ENCODE measurements around the gene EPHA6.
"Not testable (repeated sequence)": the region's sequence is repeated elsewhere in the genome, so short reads cannot be mapped to it uniquely, and the experiment has no call there.

Gene EPHA6

DNA sequence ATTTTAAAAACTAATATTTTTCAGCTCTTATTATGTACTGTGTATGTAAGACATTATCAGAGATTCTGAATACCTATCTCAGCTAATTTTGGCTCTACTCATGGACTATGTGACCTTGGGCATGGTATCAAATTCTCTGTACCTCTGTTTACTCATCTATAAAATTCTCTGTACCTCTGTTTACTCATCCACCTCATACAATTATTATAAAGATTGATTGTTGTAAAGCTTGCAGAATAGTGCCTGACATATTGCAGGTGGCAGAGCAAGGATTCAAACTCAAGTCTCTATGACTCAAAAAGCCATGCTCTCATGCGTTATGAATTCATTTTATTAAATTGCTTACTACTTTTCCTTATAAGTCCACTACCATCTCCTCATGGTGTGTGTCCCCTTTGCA is 798.2 kb downstream of the EPHA6 start:
- DNase-seq (ENCODE audit: low read depth, low spot score), result no peak

DNA sequence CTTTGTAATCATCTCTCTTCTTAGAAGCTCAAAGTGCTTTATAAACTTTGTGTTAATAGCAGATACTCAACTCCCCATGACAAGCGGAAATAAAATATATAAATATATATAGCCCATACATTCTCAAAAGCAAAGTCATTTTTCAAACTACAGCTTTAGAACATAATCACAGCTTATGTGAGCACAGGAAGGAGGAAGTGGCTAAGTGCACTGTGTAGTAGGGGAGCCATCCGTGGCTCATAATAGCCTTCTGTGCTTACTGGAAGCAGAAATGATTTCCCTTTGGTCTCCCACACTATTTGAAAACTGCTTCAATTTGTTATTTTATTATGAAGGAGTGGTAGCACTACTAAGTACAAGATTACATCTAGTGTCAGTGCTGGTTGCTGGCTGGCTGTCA is 798.7 kb downstream of the EPHA6 start:
- no peak for DNase-seq (ENCODE audit: low read depth, low spot score)

DNA sequence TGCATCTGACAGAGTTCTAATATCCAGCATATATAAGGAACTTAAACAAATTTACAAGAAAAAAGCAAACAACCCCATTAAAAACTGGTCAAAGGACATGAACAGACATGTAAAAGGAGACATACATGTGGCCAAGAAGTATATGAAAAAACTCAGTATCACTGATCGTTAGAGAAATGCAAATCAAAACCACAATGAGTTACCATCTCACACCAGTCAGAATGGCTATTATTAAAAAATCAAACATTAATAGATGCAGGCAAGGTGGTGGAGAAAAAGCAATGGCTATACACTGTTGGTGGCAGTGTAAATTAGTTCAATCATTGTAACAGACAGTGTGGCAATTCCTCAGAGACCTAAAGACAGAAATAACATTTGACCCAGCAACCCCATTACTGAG is 806.1 kb downstream of the EPHA6 start:
- not testable (repeated sequence) for DNase-seq (ENCODE audit: low read depth, low spot score)

DNA sequence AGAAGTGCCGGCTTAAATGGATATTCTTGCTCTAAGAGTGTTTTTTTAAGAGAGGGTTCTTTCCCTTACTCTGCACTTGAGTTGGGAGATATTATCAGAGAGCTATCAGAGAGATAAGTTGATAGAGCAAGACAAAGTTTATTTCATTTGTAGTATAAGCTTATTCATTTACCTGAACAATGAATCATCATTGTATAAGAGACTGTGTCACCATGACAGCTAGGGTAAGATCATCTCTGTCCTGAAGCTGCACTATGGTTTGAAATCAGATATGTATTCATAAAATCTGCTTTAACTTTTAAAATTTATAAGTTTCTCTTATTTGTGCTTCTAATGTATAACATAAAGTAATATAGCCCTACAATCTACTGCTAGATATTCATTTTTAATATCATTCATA is 822.1 kb downstream of the EPHA6 start:
- no peak for DNase-seq (ENCODE audit: low read depth, low spot score)

- no peak for DNase-seq (ENCODE audit: low read depth, low spot score)
These were observed 832.5 kb downstream of the EPHA6 start for GRCh38 chr3:97646932-97647331.

- no peak for DNase-seq (ENCODE audit: low read depth, low spot score)
These were observed 833.1 kb downstream of the EPHA6 start for GRCh38 chr3:97647441-97647982.

DNA sequence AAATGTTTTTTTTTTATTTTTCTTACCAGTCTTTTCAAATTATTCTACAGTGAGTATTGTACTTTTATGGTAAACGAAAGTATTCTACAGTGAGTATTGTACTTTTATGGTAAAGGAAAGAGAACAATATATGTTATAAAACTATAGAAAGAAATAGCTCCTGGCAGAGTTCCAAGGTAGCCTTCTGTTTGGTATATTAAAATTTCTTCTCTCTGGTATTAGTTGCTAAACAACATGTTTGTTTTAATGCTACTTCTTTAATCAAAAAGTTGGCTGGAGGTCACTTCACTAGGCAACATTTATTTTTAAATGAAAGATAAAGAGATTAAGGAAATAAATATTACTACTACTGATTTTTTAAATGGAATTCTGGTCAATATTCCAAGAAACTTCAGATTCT is 841.6 kb downstream of the EPHA6 start:
- no peak for DNase-seq (ENCODE audit: low read depth, low spot score)

- DNase-seq (ENCODE audit: low read depth, low spot score), result no peak
These were observed 842.2 kb downstream of the EPHA6 start for GRCh38 chr3:97656638-97657037.

DNA sequence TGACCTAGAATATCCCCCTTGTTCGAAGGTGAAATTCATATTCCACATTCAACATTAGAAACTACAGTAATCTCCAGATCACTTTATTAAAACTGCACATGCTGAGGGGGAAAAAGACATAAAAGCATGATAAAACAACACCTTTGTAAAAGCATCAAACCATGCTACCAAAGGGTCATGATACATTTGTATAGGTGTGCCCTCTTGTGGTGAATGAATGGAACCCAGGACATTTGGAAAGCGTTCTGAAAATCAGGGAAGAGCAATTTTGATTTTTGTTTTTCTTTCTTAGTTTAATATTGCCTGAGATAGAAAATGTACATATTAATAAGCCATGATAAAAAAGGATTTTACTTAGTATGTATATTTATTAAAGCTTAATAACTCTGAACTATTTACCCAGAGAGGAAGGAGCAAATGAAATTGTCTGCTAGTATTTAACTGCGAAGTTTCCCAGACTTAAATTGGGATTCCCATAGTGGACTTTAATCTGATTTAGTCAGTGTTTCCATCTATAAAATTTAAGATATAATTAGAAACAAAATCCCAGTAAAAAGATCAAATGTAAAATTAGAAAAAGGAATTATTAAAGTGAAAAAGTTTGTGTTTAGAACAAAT is 844.4 kb downstream of the EPHA6 start:
- no peak for DNase-seq (ENCODE audit: low read depth, low spot score)

GRCh38 chr3:97662264-97662663 is 847.9 kb downstream of the EPHA6 start:
- DNase-seq (ENCODE audit: low read depth, low spot score), result no peak

- peak; percentile 77 for DNase-seq (ENCODE audit: low read depth, low spot score)
These were observed 848.4 kb downstream of the EPHA6 start for GRCh38 chr3:97662762-97663161.

DNA sequence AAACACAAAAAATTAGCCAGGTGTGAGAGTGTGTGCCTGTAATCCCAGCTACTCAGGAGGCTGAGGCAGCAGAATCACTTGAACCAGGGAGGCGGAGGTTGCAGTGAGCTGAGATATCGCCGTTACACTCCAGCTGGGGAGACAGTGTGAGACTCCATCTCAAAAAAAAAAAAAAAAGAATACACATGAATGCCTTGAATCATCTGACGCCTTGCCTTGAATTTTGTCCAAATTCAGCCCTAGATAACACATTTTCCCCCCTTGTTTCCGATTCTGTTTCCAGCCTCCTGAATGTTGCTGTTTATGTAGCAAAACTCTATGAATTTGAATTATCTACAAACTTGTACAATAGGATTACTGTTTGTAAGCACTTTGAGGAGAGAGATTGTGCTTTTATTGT is 851.5 kb downstream of the EPHA6 start:
- no peak for DNase-seq (ENCODE audit: low read depth, low spot score)

DNA sequence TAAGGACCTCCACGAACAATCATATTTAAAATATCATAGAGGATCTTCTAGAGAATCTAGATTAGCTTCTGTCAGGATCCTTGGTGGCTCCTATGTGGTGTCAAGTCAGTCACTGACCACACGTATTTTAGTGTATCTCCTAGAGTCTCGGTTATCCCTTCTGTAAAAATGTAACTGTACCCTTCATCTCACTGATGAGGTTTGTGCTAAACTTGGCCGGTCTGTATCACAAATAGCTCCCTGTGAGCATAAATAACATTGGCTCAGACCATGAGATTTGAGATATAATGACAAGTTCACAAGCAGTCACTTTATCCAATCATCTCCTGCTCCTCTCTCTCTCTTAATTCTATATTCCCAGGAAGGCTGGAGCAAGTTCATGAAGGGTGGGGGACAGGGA is 856.6 kb downstream of the EPHA6 start:
- no peak for DNase-seq (ENCODE audit: low read depth, low spot score)

GRCh38 chr3:97673357-97673997 is 859.1 kb downstream of the EPHA6 start:
- DNase-seq (ENCODE audit: low read depth, low spot score), result no peak

DNA sequence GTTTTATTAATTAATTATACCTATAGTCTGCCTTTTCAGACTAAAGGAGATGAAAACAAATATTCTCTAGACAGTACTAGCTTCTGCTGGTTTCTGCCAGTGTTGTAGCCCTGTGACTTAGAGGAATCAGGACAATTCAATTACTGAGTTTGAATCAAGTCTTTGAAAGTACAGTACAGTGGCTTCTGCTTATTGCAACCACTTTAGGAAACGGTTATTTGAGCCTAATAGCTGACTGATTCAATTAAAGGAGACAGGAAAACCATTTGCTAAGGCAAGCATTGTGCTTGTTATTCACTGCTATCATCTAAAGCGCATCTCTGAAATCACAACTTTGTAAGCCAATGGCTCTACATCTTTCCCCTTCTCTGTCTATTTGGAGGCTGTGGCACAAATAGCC is 860.1 kb downstream of the EPHA6 start:
- no peak for DNase-seq (ENCODE audit: low read depth, low spot score)

DNA sequence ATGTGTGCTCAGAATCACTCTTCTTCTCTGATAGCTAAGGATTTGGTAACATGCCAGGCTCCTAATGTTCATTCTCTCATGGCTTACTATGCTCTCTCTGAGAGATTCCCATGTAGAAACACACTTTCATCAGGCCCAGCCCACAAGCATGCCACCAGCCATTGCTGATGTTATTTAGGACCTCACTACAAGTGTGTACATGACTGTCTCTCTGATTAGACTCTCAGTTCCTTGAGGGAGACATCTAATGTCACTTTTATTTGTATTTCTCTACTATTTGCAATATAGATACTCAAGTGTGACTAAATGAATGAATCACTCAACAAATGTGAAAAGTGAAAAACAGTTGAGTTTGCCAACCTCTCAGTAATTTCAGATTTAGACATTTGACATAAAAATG is 865.8 kb downstream of the EPHA6 start:
- no peak for DNase-seq (ENCODE audit: low read depth, low spot score)

GRCh38 chr3:97680696-97681095 is 866.3 kb downstream of the EPHA6 start:
- no peak for DNase-seq (ENCODE audit: low read depth, low spot score)

DNA sequence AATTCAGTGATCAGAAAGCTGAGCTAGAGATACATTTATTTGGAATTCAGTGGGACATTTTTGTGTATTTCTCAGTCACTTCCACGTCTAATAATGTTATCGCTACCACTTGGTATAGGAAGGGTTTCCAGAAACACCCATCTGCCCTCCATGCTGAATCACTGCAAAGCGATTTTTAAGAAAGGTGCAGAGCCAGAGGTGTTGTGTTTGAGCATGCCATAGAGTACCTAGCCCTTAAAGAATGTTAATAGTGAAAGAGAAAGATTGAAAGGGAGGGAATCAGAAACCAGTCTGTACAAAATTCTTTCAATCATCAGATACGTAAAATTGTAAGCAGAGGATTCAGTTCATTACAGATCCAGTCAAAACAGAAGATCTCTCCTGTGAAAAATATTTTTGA is 870.1 kb downstream of the EPHA6 start:
- DNase-seq (ENCODE audit: low read depth, low spot score), result no peak

DNA sequence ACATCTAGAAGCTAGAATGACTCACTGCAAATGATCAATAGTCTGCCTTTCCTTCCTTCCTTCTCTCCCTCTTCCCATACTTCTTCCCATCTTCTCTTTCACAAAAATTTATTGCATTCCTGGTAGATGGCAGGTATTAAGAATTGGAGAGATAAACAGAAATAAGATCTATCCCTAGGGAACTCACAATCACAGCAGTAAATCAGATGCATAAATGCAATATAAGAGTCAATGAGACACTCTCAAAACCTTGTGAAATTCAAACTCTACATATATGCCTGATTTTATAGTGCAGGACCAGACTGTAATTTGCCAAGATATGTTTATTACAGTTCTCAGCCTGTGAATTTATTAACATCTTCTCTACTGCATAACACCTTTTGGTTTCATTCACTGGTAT is 871.9 kb downstream of the EPHA6 start:
- DNase-seq (ENCODE audit: low read depth, low spot score), result no peak

GRCh38 chr3:97687734-97688133 is 873.3 kb downstream of the EPHA6 start:
- peak; percentile 91 for DNase-seq (ENCODE audit: low read depth, low spot score)

GRCh38 chr3:97689111-97689510 is 874.7 kb downstream of the EPHA6 start:
- DNase-seq (ENCODE audit: low read depth, low spot score), result no peak

DNA sequence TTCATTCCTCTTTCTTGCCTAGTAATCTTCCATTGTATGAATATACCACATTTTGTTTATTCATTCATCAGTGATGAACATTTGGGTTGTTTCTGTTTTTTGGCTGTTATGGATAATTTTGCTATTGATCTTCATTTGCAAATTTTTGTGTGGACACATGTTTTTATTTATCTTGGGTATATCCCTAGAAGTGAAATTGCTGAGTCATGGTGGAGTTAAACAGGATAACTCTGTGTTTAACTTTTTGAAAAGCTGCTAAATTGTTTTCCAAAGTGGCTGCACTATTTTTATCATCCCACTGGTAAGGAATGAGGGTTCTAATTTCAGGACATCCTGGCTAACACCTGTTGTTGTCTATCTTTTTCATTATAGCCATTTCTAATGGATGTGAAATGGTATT is 875.6 kb downstream of the EPHA6 start:
- DNase-seq (ENCODE audit: low read depth, low spot score), result no peak

GRCh38 chr3:97691354-97691753 is 877.0 kb downstream of the EPHA6 start:
- DNase-seq (ENCODE audit: low read depth, low spot score), result no peak

DNA sequence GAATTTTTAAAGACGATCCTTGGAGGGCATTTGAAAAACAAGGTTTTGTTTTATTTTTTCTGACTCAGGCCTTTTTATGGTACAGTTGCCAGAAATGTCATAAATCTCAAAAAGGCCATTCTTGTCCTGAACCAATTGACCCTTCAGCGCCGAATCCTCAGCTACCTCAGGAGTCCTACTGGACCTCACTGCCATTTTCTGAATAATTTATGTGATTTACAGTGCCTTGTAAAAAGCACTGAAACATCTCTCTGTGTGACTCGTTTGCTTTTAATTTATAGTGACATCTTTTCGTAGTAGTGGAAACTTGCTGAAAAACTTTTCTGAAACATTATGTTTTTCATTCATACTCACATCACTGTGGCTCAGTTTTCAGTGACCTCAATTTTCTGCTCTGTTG is 878.0 kb downstream of the EPHA6 start:
- no peak for DNase-seq (ENCODE audit: low read depth, low spot score)
